GM19025 (cell line): ENCODE measurements around the gene HIP1R.

ENCODE experiments used
- ATAC-seq: cut with Tn5 transposase; IDR thresholded peaks from one replicate; pipeline ENCODE4 v1.9.1; 2021; ENCODE audit warnings: mild to moderate bottlenecking, low read depth, moderate library complexity; ENCODE audit not compliant: unreplicated experiment

The HIP1R gene

DNA sequence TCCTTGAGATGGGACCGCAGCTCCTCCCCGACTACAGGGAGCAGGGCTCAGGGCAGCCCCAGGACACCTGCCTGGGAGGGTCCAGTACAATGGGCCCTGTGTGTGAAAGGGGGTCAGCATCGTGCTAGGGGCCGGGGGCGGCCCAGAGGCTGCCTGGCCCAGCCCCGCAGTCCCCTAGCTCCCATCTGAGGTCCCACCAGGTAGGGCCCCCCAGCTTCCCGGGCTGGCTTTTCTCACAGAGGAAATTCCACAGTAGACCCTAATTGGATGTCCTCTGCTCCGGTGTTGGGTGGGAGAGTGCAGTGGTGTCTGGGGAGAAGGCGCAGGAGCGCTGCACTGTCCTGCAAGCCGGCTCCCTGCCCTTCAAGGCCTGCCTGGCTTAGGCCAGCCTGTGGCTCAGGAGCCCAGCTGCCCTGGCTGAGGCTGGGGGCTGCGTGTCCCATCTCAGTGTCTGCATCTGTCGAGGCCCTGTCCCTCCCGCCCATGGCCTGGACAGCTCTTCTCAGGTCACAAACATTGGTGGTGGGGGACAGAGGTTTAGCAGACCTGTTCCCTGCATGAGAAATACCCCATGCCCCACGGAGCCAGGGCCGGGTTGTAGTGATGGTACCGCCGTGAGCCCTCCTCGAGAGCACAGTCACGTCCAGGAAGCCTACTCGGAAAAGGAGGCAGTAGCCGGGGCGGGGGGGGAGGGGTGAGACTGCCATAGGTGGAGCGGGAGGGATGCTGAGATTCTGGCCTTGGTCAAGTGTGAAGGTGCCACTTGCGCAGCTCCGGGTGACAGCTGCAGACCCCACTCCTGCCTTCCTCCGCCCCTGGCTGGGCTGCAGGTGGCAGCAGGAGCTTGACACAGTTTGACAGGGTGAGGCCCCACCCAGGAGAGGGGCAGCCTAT, 11.6 kb downstream of the HIP1R start:
- ATAC-seq = no peak

- no peak for ATAC-seq
These were observed 12.2 kb downstream of the HIP1R start for GRCh38 chr12:122847516-122847836.

- ATAC-seq = no peak
These were observed 12.7 kb downstream of the HIP1R start for GRCh38 chr12:122847921-122848421.

DNA sequence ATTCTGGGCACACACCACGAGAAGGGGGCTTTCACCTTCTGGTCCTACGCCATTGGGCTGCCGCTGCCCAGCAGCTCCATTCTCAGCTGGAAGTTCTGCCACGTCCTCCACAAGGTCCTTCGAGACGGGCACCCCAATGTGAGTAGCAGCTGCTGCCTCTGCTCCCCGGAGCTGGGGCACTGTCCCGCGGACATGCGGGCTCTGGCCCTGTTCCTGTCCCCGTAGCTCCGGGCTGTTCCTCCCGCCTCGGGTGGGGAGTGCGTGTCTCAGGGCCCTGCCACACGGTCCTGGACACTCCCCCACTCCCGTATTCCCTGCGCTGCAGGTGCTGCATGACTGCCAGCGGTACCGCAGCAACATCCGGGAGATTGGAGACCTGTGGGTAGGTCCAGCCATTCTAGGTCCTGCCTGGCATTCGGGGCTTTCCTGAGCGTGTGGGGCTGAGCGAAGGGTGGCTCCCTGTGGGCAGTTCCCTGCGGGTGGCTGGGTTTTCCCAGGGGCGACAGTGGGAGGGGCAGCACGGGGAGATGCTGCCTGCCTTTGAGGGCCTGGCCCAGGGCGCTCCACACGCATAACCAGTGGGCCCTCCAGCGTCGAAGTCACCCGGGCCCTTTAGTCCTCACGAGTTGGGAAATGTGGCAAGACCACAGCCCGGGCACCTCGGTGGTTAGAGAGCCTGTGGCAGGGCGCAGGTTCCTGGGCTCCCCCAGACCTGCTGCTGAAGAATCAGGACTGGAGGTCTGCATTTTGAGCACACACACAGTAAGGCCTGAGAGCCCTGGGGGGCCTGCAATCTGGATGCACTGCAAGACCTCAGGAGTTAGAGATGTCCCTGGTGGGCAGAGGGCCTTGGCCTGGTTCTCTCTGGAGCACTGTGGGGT, 13.5 kb downstream of the HIP1R start:
- no peak for ATAC-seq

- ATAC-seq = no peak
These were observed 14.2 kb downstream of the HIP1R start for GRCh38 chr12:122849352-122850047.

DNA sequence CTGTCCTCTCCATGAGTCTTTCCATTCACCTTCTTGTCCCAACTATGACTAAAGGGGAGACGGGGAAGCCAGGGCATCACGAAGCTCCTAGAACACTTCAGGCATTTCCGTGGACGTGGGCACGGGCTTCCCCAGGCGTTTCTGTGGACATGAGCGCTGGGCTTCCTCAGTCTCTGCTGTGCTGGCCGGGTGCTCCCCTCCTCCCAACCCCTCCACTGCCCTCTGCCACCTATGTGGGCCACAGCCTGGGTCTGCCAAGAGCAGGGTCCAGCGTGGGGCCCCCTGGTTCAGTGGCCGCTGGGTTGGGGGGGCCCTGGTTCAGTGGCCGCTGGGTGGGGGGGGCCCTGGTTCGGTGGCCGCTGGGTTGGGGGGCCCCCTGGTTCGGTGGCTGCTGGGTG, 14.8 kb downstream of the HIP1R start:
- ATAC-seq = no peak

- no peak for ATAC-seq
These were observed 15.6 kb downstream of the HIP1R start for GRCh38 chr12:122850695-122851350.

DNA sequence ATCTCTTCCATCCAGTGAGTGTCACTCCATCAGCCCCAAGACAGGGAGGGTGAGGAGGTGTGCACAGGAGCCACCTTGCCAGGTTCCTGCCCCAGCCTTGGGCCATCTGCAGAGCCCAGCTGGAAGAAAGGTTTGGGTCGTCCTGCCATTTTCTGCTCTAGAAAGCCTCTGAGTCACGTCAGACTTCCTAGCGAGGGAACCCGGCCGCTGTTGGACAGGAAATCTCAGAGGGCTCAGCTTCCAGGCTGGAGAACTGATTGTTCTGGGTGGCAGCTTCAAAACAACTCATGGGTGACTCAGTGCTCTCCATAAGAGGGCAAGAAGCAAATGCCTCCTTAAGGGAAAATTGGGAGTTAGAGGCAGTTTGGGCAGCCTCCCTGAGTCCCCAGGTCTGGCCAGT, 16.6 kb downstream of the HIP1R start:
- ATAC-seq = no peak

- ATAC-seq = no peak
These were observed 17.3 kb downstream of the HIP1R start for GRCh38 chr12:122852336-122853275.

GRCh38 chr12:122853582-122854245, 18.5 kb downstream of the HIP1R start:
- no peak for ATAC-seq

DNA sequence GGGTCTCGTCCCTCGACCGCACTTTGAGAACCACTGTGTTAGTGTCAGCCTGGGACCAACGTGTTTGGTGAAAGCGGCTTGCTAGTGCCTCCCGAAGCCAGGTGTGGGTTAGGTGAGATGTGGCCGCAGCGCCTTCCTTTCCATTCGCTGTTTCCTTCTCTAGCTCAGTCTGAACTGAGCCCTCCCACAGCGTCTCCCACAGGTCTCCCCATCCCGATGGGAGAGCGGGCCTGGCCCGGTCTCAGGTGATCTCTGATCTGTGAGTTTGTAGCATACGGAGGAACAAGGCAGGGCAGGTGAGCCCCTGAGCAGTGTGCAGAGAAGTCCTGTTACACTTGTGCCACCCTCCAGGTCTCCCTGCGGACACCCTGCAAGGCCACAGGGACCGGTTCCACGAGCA, 19.3 kb downstream of the HIP1R start:
- ATAC-seq = no peak

DNA sequence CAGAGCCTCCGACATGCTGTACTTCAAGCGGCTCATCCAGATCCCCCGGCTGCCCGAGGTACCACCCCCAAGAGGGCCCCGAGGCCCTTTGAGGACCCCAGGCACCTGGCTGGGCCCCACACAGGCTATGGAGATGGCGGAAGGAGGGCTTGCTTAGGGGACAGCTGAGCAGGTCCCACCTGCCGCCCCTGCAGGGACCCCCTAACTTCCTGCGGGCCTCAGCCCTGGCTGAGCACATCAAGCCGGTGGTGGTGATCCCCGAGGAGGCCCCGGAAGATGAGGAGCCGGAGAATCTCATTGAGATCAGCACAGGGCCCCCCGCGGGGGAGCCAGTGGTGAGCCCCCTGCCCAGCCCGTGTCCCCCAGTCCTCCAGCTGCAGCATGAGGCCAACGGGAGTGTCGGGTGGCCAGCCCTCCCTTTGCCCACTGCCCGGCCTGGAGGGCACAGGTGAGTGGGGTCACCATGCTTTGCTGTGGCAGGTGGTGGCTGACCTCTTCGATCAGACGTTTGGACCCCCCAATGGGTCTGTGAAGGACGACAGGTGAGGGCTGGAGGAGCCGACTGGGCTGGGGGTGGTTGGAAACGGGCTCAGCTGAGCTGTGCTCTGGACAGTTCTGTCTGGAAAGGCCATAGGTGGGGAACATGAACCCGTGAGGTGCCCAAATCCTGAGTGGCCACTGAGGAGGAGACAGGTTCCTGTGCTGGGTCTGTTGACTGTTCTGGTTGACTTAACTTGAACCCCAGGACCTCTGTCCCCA, 20.0 kb downstream of the HIP1R start:
- no peak for ATAC-seq

GRCh38 chr12:122855928-122856831, 20.9 kb downstream of the HIP1R start:
- no peak for ATAC-seq

- no peak for ATAC-seq
These were observed 21.9 kb downstream of the HIP1R start for GRCh38 chr12:122856999-122857671.

GRCh38 chr12:122858171-122858570, 22.9 kb downstream of the HIP1R start:
- ATAC-seq = no peak

- no peak for ATAC-seq
These were observed 23.5 kb downstream of the HIP1R start for GRCh38 chr12:122858591-122859302.
